Effector memory CD8-positive, alpha-beta T cell (primary cell): ENCODE data around the gene TMTC3.

Experiments
- ATAC-seq: fragments of 150-1000 bp; cut with Tn5 transposase; replicated peaks from 2 replicates; pipeline ENCODE4 v1.10.0; 2021; ENCODE audit warnings: mild to moderate bottlenecking, moderate library complexity
- DNase-seq, 3 experiments: peaks; one replicate each; pipeline ENCODE4 v3.0.0; 2021
- H3K27ac Mint-ChIP-seq, 2 donors: one replicate each; pipeline ENCODE4 v1.8.0; 2022; ENCODE audit warnings: mild to moderate bottlenecking in 2 of 2, mixed read lengths in 2 of 2, moderate library complexity in 2 of 2
- H3K27me3 Mint-ChIP-seq, 2 donors: one replicate each; pipeline ENCODE4 v1.8.0; 2022; ENCODE audit warnings: mixed read lengths in 2 of 2
- H3K36me3 Mint-ChIP-seq: one replicate; pipeline ENCODE4 v1.8.0; 2022; ENCODE audit warnings: mild to moderate bottlenecking, moderate library complexity, mixed read lengths; ENCODE audit not compliant: insufficient read depth
- H3K4me1 Mint-ChIP-seq, 2 donors: one replicate each; pipeline ENCODE4 v1.8.0; 2022; ENCODE audit warnings: low read depth in 2 of 2, mixed read lengths in 2 of 2
- H3K4me3 Mint-ChIP-seq, 2 donors: one replicate each; pipeline ENCODE4 v1.8.0; 2022; ENCODE audit warnings: mild to moderate bottlenecking in 2 of 2, mixed read lengths in 2 of 2, moderate library complexity in 2 of 2
- H3K9me3 Mint-ChIP-seq, 2 donors: one replicate each; pipeline ENCODE4 v1.8.0; 2022; ENCODE audit warnings: mixed read lengths in 2 of 2

Gene TMTC3

GRCh38 chr12:88218293-88218692 lies 76.2 kb downstream of the TMTC3 start:
- ATAC-seq, result no peak
- Mint-ChIP-seq H3K4me1 (no peaks in the 10 kb centered on the region), H3K36me3 (no peaks in the 10 kb centered on the region), H3K9me3 (peaks cover 4 to 14% of the 10 kb centered on the region in 2 donors), H3K4me3 (no peak overlapping the region), H3K27me3 (peaks cover 0 to 3% of the 10 kb centered on the region in 2 donors), H3K27ac (no peak overlapping the region)
- DNase-seq, result no peak

DNA sequence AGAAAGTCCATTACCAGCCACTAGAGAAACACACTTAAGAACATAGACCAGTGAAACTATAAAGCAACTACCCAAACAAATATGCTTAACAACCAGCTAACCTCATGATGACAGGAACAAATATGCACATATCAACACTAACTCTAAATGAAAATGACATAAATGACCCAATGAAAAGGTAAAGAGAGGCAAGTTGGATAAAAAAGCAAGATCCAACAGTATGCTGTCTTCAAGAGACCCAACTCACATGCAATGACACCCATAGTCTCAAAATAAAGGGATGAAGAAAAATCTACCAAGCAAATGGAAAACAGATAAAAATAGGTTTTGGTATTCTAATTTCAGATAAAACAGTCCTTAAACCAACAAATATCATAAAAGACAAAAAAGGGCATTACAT lies 77.8 kb downstream of the TMTC3 start:
- no peak overlapping the region for H3K27ac Mint-ChIP-seq
- ATAC-seq (no peak), DNase-seq (no peak)
- no peaks in the 10 kb centered on the region for H3K4me1 Mint-ChIP-seq
- no peaks in the 10 kb centered on the region for H3K36me3 Mint-ChIP-seq
- no peaks in the 10 kb centered on the region for H3K27me3 Mint-ChIP-seq
- no peak overlapping the region for H3K4me3 Mint-ChIP-seq
- peaks cover 0 to 14% of the 10 kb centered on the region in 2 donors for H3K9me3 Mint-ChIP-seq

DNA sequence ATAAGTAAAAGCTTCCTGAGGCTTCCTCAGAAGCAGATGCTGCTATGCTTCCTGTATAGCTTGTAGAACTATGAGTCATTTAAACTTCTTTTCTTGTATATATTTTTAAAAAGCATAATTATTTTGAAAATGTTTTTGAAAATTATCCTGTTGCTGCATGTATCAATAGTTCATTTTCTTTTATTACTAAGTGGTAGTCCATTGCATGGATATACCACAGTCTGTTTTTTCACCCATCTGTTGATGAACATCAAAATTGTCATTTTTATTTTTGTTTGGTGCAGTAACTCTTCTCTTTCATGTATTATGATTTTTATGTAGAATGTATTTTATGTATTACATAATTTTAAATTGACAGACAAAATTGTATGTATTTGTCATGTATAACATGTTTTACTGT lies 81.4 kb downstream of the TMTC3 start:
- Mint-ChIP-seq H3K4me3 (no peak overlapping the region), H3K27me3 (no peaks in the 10 kb centered on the region), H3K27ac (no peak overlapping the region), H3K36me3 (no peaks in the 10 kb centered on the region), H3K9me3 (peaks cover 0 to 16% of the 10 kb centered on the region in 2 donors), H3K4me1 (peaks cover 4 to 5% of the 10 kb centered on the region in 2 donors)
- no peak for ATAC-seq
- DNase-seq, result no peak

- Mint-ChIP-seq H3K36me3 (no peaks in the 10 kb centered on the region), H3K27ac (no peak overlapping the region), H3K4me3 (no peak overlapping the region), H3K4me1 (peaks cover 4 to 5% of the 10 kb centered on the region in 2 donors), H3K27me3 (no peaks in the 10 kb centered on the region), H3K9me3 (peaks cover 0 to 10% of the 10 kb centered on the region in 2 donors)
- DNase-seq (no peak), ATAC-seq (no peak)
These were observed 83.7 kb downstream of the TMTC3 start for GRCh38 chr12:88225776-88226175.

- no peaks in the 10 kb centered on the region for H3K36me3 Mint-ChIP-seq
- peak overlapping the region; percentile 29 to 66 for H3K27ac Mint-ChIP-seq
- no peak overlapping the region for H3K4me3 Mint-ChIP-seq
- DNase-seq (no peak), ATAC-seq (no peak)
- H3K9me3 Mint-ChIP-seq, result peaks cover 0 to 9% of the 10 kb centered on the region in 2 donors
- H3K27me3 Mint-ChIP-seq, result no peaks in the 10 kb centered on the region
- peaks cover 4 to 5% of the 10 kb centered on the region in 2 donors for H3K4me1 Mint-ChIP-seq
These were observed 85.2 kb downstream of the TMTC3 start for GRCh38 chr12:88227263-88227662.

GRCh38 chr12:88227871-88228270 lies 85.8 kb downstream of the TMTC3 start:
- peaks cover 0 to 9% of the 10 kb centered on the region in 2 donors for H3K9me3 Mint-ChIP-seq
- DNase-seq (no peak), ATAC-seq (no peak)
- no peak overlapping the region for H3K27ac Mint-ChIP-seq
- H3K36me3 Mint-ChIP-seq, result no peaks in the 10 kb centered on the region
- no peak overlapping the region for H3K4me3 Mint-ChIP-seq
- peaks cover 4 to 5% of the 10 kb centered on the region in 2 donors for H3K4me1 Mint-ChIP-seq
- no peaks in the 10 kb centered on the region for H3K27me3 Mint-ChIP-seq

GRCh38 chr12:88228720-88229119 lies 86.6 kb downstream of the TMTC3 start:
- Mint-ChIP-seq H3K4me1 (peaks cover 4 to 5% of the 10 kb centered on the region in 2 donors), H3K36me3 (no peaks in the 10 kb centered on the region), H3K27me3 (no peaks in the 10 kb centered on the region), H3K9me3 (peaks cover 0 to 9% of the 10 kb centered on the region in 2 donors), H3K4me3 (no peak overlapping the region), H3K27ac (no peak overlapping the region)
- ATAC-seq, result no peak
- DNase-seq, result no peak

DNA sequence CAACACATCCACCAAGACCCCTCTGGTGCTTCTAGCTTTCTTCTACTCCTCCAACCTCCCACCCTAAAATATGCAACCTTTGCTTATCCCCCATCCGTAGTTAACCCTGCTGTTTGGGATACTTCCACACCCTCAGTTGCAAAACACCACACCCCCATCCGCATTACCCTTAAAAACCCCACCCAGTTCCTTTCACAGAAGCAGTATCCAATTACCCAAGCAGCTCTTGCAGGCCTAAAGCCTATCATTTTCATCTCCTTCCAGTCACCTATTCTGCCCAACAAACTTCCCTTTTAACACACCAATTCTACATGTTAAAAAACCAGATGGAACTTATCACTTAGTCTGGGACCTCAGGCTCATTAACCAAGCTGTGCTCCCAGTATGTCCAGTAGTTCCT lies 88.2 kb downstream of the TMTC3 start:
- DNase-seq (no peak), ATAC-seq (no peak)
- Mint-ChIP-seq H3K36me3 (no peaks in the 10 kb centered on the region), H3K27ac (no peak overlapping the region), H3K4me3 (no peak overlapping the region), H3K4me1 (peaks cover 4 to 5% of the 10 kb centered on the region in 2 donors), H3K27me3 (no peaks in the 10 kb centered on the region), H3K9me3 (peaks cover 0 to 9% of the 10 kb centered on the region in 2 donors)

DNA sequence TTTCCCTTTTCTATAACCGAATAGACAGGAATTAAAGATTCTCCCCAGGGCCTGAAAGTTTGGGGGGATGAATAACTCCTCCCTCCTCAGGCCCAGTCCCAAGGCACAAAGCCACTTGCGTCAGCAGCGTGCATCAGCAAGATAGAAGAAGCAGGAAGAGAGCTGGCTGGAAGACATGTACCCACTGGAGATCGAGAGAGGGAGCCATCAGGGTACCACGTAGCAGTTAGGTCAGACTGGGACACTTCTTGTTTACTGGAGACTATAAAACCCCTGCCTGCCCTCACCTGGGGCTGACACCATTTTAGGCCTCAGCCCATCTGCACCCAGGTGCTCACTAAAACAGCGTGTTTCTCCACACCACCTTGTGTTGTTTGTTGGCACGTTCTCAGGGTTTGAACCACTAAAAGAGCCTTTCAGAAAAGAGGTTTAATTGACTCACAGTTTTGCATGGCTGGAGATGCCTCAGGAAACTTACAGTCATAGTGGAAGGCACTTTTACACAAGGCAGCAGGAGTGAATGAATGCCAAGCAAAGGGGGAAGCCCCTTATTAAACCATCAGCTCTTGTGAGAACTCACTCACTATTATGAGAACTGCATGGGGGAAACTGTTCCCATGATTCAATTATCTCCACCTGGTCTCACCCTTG lies 93.2 kb downstream of the TMTC3 start:
- no peak for DNase-seq
- H3K4me1 Mint-ChIP-seq, result no peaks in the 10 kb centered on the region
- no peaks in the 10 kb centered on the region for H3K9me3 Mint-ChIP-seq
- H3K36me3 Mint-ChIP-seq, result no peaks in the 10 kb centered on the region
- no peak overlapping the region for H3K4me3 Mint-ChIP-seq
- ATAC-seq, result no peak
- H3K27ac Mint-ChIP-seq, result no peak overlapping the region
- no peaks in the 10 kb centered on the region for H3K27me3 Mint-ChIP-seq

DNA sequence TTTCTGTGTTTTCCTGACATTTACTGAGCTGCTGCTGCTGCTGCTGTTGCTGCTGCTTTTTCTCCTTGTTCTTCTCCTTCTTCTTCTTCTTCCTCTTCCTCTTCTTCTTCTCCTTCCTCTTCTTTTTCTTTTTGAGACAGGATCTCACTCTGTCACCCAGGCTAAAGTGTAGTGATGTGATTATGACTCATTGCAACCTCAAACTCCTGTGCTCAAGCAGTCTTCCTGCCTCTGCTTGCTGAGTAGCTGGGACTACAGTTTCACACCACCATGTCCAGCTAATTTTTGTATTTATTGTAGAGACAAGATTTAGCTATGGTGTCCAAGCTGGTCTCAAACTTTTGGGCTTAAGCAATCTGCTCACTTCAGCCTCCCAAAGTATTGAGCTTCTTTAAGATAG lies 95.8 kb downstream of the TMTC3 start:
- Mint-ChIP-seq H3K4me1 (no peaks in the 10 kb centered on the region), H3K27me3 (no peaks in the 10 kb centered on the region), H3K36me3 (no peaks in the 10 kb centered on the region), H3K9me3 (no peaks in the 10 kb centered on the region), H3K4me3 (no peak overlapping the region), H3K27ac (no peak overlapping the region)
- no peak for DNase-seq
- no peak for ATAC-seq

- ATAC-seq (no peak), DNase-seq (no peak)
- Mint-ChIP-seq H3K36me3 (no peaks in the 10 kb centered on the region), H3K27ac (no peak overlapping the region), H3K27me3 (no peaks in the 10 kb centered on the region), H3K9me3 (no peaks in the 10 kb centered on the region), H3K4me3 (no peak overlapping the region), H3K4me1 (no peaks in the 10 kb centered on the region)
These were observed 96.3 kb downstream of the TMTC3 start for GRCh38 chr12:88238406-88238805.

DNA sequence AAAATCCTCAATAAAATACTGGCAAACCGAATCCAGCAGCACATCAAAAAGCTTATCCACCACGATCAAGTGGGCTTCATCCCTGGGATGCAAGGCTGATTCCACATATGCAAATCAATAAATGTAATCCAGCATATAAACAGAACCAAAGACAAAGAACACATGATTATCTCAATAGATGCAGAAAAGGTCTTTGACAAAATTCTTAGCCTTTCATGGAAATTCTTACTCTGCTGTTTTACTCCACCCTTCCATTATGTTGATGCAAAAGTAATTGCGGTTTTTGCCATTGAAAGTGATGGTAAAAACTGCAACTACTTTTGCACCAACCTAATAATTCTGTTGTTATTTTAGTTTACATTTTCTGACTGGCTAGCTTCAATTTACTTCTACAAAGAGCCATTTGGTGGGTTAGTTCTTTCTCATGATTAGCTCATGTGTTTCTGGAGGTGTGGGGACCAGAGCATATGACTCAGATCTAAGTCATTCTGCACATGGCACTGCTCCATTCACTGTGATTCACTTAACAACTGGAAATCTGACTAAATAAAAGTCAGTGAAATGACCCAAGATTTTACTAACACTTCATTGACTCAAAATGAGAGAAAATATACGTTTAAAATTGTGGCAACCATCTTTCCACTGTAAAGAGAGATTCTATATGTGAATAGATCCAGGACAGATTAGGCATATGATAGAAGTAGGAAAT lies 99.9 kb downstream of the TMTC3 start:
- no peaks in the 10 kb centered on the region for H3K4me1 Mint-ChIP-seq
- H3K4me3 Mint-ChIP-seq, result no peak overlapping the region
- no peaks in the 10 kb centered on the region for H3K9me3 Mint-ChIP-seq
- no peaks in the 10 kb centered on the region for H3K36me3 Mint-ChIP-seq
- no peak for ATAC-seq
- no peaks in the 10 kb centered on the region for H3K27me3 Mint-ChIP-seq
- no peak overlapping the region for H3K27ac Mint-ChIP-seq
- DNase-seq, result no peak

- Mint-ChIP-seq H3K36me3 (no peaks in the 10 kb centered on the region), H3K9me3 (no peaks in the 10 kb centered on the region), H3K4me1 (no peaks in the 10 kb centered on the region), H3K4me3 (no peak overlapping the region), H3K27ac (no peak overlapping the region), H3K27me3 (no peaks in the 10 kb centered on the region)
- DNase-seq, result no peak
- ATAC-seq, result no peak
These were observed 100.4 kb downstream of the TMTC3 start for GRCh38 chr12:88242571-88242925.

- Mint-ChIP-seq H3K4me1 (no peaks in the 10 kb centered on the region), H3K27ac (no peak overlapping the region), H3K27me3 (no peaks in the 10 kb centered on the region), H3K4me3 (no peak overlapping the region), H3K9me3 (no peaks in the 10 kb centered on the region), H3K36me3 (no peaks in the 10 kb centered on the region)
- ATAC-seq (no peak), DNase-seq (no peak)
These were observed 100.8 kb downstream of the TMTC3 start for GRCh38 chr12:88242939-88243338.
